GM13977 (cell line): ENCODE results near the gene LENEP.

ENCODE experiments used
- DNase-seq: peaks from one replicate; pipeline ENCODE4 v3.0.0; 2012; ENCODE audit warnings: low spot score
- CTCF ChIP-seq: IDR thresholded peaks from 2 replicates; pipeline ENCODE4 v1.5.1; 2012; ENCODE audit warnings: mild to moderate bottlenecking, control low read depth; ENCODE audit not compliant: insufficient read depth; ENCODE audit errors: extremely low read depth, missing control alignments
- in situ Hi-C: fragments of 300-500 bp; cut with MboI; formaldehyde crosslinking; loops from one replicate; pipeline ENCODE4 v1.12.0; 2022; ENCODE audit warnings: low sequenced_read_pairs, low pct_unique_long_range_greater_than_20kb, mixed read lengths, inconsistent platforms; ENCODE audit not compliant: unreplicated experiment

The LENEP gene

GRCh38 chr1:155002464-155003226, 9.3 kb downstream of the LENEP start, which contains the start of gene ZBTB7B:
TSS of gene ZBTB7B (plus strand) at chr1:155002802. CDS start at chr1:155014661, 11,859 bp downstream.
- in situ Hi-C loops = no loop called here
- peak; percentile 84 for DNase-seq
- no peak for TF ChIP-seq CTCF

GRCh38 chr1:155003227-155003765, 9.9 kb downstream of the LENEP start:
- in situ Hi-C loops = no loop called here
- TF ChIP-seq CTCF = no peak

GRCh38 chr1:155003766-155004351, 10.5 kb downstream of the LENEP start:
- TF ChIP-seq CTCF = no peak
- in situ Hi-C loops = no loop called here
- DNase-seq = peak; percentile 69

More at GRCh38 chr1:155003227-155003765, 9.9 kb downstream of the LENEP start:
- DNase-seq = no peak

GRCh38 chr1:155004352-155005075, 11.1 kb downstream of the LENEP start:
- TF ChIP-seq CTCF = no peak
- no peak for DNase-seq
- in situ Hi-C loops = no loop called here

GRCh38 chr1:155005076-155006011, 12.0 kb downstream of the LENEP start:
- TF ChIP-seq CTCF = no peak
- in situ Hi-C loops = no loop called here

GRCh38 chr1:155006601-155007101, 13.3 kb downstream of the LENEP start:
- no peak for DNase-seq
- in situ Hi-C loops = no loop called here
- no peak for TF ChIP-seq CTCF

More at GRCh38 chr1:155005076-155006011, 12.0 kb downstream of the LENEP start:
- DNase-seq = no peak
